GM12878 (cell line): ENCODE results near the gene WNT9A.

Experiments
- CEBPB ChIP-seq, 2 experiments: fragments of 150-350 bp in 1 of 2; IDR thresholded peaks; 2 replicates each; pipeline ENCODE4 v1.6.1; 2012 to 2014; ENCODE audit warnings: low read depth in 2 of 2, low read length in 2 of 2, borderline replicate concordance in 1 of 2, inconsistent platforms in 1 of 2
- CHD1 ChIP-seq: IDR thresholded peaks from 2 replicates; pipeline ENCODE4 v1.6.1; 2012; ENCODE audit warnings: low read depth, low read length, improper control_type of control experiment
- CTCF ChIP-seq, 3 experiments: IDR thresholded peaks in 2 of 3; conservative IDR thresholded peaks in 1 of 3; 2 replicates each; pipeline ENCODE4 v1.5.1; 2011; ENCODE audit warnings: low read depth in 3 of 3, low read length in 3 of 3, mild to moderate bottlenecking in 3 of 3, control low read depth in 2 of 3, moderate library complexity in 2 of 3, inconsistent platforms in 1 of 3, mixed read lengths in 1 of 3; ENCODE audit not compliant: control insufficient read depth in 2 of 3, insufficient read depth in 1 of 3; ENCODE audit errors: extremely low read depth in 1 of 3
- EP300 ChIP-seq, 2 experiments: fragments of 150-350 bp in 1 of 2; IDR thresholded peaks; 2 replicates each; pipeline ENCODE4 v1.6.1; 2011 to 2012; ENCODE audit warnings: low read depth in 2 of 2, low read length in 2 of 2, borderline replicate concordance in 1 of 2, improper control_type of control experiment in 1 of 2, inconsistent platforms in 1 of 2; ENCODE audit not compliant: control insufficient read depth in 1 of 2
- ETV6 ChIP-seq, 2 experiments: fragments of 450-650 bp in 1 of 2; IDR thresholded peaks in 1 of 2; conservative IDR thresholded peaks in 1 of 2; 2 replicates each; pipeline ENCODE4 v1.6.1; 2014; ENCODE audit warnings: antibody characterized with exemption in 1 of 2, borderline replicate concordance in 1 of 2, low read depth in 1 of 2, mild to moderate bottlenecking in 1 of 2, moderate library complexity in 1 of 2
- MYC ChIP-seq: IDR thresholded peaks from 2 replicates; pipeline ENCODE4 v1.6.1; 2011; ENCODE audit warnings: mild to moderate bottlenecking, low read length, moderate library complexity, inconsistent platforms; ENCODE audit not compliant: insufficient read depth, insufficient replicate concordance, insufficient read length, severe bottlenecking
- POLR2A ChIP-seq: IDR thresholded peaks from 2 replicates; pipeline ENCODE4 v1.6.1; 2011; ENCODE audit warnings: low read depth, mild to moderate bottlenecking, low read length
- POLR2AphosphoS5 ChIP-seq: IDR thresholded peaks from 2 replicates; pipeline ENCODE4 v1.6.1; 2011; ENCODE audit warnings: mild to moderate bottlenecking, low read length, inconsistent platforms
- SIN3A ChIP-seq: IDR thresholded peaks from 2 replicates; pipeline ENCODE4 v1.6.1; 2012; ENCODE audit warnings: low read depth, low read length, improper control_type of control experiment
- SMARCA5 ChIP-seq: fragments of 450-650 bp; IDR thresholded peaks from 2 replicates; pipeline ENCODE4 v1.6.1; 2017; ENCODE audit warnings: mild to moderate bottlenecking
- SP1 ChIP-seq: IDR thresholded peaks from one replicate; pipeline ENCODE4 v1.6.1; 2011; ENCODE audit warnings: low read depth, low read length
- SREBF2 ChIP-seq: IDR thresholded peaks from 2 replicates; pipeline ENCODE4 v1.6.1; 2012; ENCODE audit warnings: mild to moderate bottlenecking, low read length
- ZNF24 ChIP-seq: fragments of 450-650 bp; IDR thresholded peaks from 2 replicates; pipeline ENCODE4 v1.6.1; 2017; ENCODE audit warnings: antibody characterized with exemption, mild to moderate bottlenecking

GRCh38 chr1:227996187-227996950 lies 48.6 kb upstream of the WNT9A start:
- TF ChIP-seq SREBF2 (no peak), ZNF24 (no peak), ETV6 (conservative IDR thresholded peaks at IDR 0.05 in 1 of 2, IDR thresholded peaks at IDR 0.05 in 1 of 2; ENCODE audit: borderline replicate concordance in 1 of 2, low read depth in 1 of 2) (no peak), CTCF (IDR thresholded peaks at IDR 0.05 in 2 of 3, conservative IDR thresholded peaks at IDR 0.05 in 1 of 3; ENCODE audit: control insufficient read depth in 2 of 3, extremely low read depth in 1 of 3, insufficient read depth in 1 of 3, low read depth in 3 of 3, low read length in 3 of 3) (no peak), SIN3A (no peak), POLR2AphosphoS5 (no peak), MYC (no peak), EP300 (IDR thresholded peaks at IDR 0.05; ENCODE audit: borderline replicate concordance in 1 of 2, control insufficient read depth in 1 of 2, low read depth in 2 of 2, low read length in 2 of 2) (no peak), CHD1 (no peak), SP1 (no peak), CEBPB (IDR thresholded peaks at IDR 0.05; ENCODE audit: borderline replicate concordance in 1 of 2, low read depth in 2 of 2, low read length in 2 of 2) (no peak), POLR2A (no peak), SMARCA5 (no peak)
